MM.1S (cell line): ENCODE data around the gene RAI2.

Experiments used
- CTCF ChIP-seq: fragments of 300-600 bp; sonication (generic); IDR thresholded peaks from 2 replicates; pipeline ENCODE4 v1.5.1; 2016; ENCODE audit warnings: antibody characterized with exemption, low read length, mixed read lengths
- EZH2 ChIP-seq: fragments of 300-600 bp; sonication (generic); optimal IDR thresholded peaks from 2 replicates; pipeline ENCODE3; 2017; ENCODE audit warnings: low read depth, mild to moderate bottlenecking, antibody characterized with exemption, low read length, mixed read lengths
- EZH2phosphoT487 ChIP-seq: fragments of 300-600 bp; sonication (generic); IDR thresholded peaks from 2 replicates; pipeline ENCODE4 v1.6.1; 2018; ENCODE audit warnings: antibody characterized with exemption, low read length

- no peak for TF ChIP-seq EZH2
- no peak for TF ChIP-seq CTCF
- TF ChIP-seq EZH2phosphoT487, result no peak
Measured at GRCh38 chrX:17768997-17769396, 92.1 kb downstream of the RAI2 start.
